Measurements from ENCODE around the gene HGFAC.

DNA sequence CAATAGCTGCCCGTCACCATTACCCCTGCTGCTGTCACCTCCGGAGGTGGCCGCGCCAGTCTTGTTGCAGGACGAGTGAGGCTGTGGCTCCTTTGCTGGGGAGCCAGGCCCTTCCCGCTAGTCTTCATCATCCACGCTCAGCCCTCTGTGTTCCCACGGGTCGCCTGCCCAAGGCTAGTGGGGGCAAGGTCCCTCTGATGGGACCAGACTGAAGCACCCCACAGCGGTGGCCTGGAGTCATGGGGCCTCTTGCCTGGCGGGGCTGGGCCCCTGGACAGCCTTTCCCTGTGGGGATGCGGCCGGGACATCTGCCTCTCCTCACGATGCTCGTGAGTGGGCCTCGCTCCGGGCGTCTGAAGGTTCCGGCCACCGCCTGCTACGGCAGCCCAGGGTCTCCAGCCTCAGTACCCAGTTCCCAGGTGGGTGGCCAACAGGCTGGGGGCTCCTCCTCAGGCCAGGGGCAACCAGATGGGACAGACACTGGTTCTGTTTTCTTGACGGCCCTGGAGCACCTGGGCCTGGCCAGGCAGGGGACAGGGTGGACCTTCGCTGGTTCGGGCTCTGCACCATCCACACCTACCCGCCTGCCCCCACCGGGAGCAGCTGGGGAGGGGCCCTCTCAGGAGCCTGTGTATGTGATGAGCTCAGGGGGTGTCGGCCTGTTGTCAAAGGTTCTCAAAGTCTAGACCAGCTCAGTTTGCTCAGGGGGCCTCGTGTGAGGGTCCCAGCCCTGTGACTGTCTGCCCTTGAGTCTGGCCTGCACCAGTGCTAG is 53.6 kb downstream of the HGFAC start:
- TF ChIP-seq RFX5 (IDR thresholded peaks at IDR 0.05; ENCODE audit: low read depth, low read length): no peak
- no peak for TF ChIP-seq POLR2A (IDR thresholded peaks at IDR 0.05; ENCODE audit: low read depth, low read length)
- TF ChIP-seq, protein P1, sequence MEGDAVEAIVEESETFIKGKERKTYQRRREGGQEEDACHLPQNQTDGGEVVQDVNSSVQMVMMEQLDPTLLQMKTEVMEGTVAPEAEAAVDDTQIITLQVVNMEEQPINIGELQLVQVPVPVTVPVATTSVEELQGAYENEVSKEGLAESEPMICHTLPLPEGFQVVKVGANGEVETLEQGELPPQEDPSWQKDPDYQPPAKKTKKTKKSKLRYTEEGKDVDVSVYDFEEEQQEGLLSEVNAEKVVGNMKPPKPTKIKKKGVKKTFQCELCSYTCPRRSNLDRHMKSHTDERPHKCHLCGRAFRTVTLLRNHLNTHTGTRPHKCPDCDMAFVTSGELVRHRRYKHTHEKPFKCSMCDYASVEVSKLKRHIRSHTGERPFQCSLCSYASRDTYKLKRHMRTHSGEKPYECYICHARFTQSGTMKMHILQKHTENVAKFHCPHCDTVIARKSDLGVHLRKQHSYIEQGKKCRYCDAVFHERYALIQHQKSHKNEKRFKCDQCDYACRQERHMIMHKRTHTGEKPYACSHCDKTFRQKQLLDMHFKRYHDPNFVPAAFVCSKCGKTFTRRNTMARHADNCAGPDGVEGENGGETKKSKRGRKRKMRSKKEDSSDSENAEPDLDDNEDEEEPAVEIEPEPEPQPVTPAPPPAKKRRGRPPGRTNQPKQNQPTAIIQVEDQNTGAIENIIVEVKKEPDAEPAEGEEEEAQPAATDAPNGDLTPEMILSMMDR (IDR thresholded peaks at IDR 0.05 in 2 of 3, conservative IDR thresholded peaks at IDR 0.05 in 1 of 3; ENCODE audit: control insufficient read depth in 2 of 3, extremely low read depth in 1 of 3, insufficient read depth in 1 of 3, low read depth in 3 of 3, low read length in 3 of 3): no peak
- TF ChIP-seq CHD2 (IDR thresholded peaks at IDR 0.05; ENCODE audit: borderline replicate concordance, low read depth, low read length): no peak

All from GM12878 (cell line).